RWPE1 (cell line): Measurements from ENCODE around the gene SNX33.

ENCODE experiments used
- CTCF ChIA-PET: fragments of 350-600 bp; sonication (Branson Sonifier 250); formaldehyde crosslinking; extraction: SDS; loops from one replicate; lab custom pipeline; 2021; lab: Yijun Ruan, JAX
- POLR2A ChIA-PET: fragments of 400-600 bp; formaldehyde crosslinking; extraction: SDS; loops from one replicate; lab custom pipeline; 2020; ENCODE audit warnings: antibody characterized with exemption; ENCODE audit not compliant: low non-redundant PET; lab: Yijun Ruan, JAX
- DNase-seq: peaks from one replicate; pipeline ENCODE4 v3.0.0; 2012; ENCODE audit warnings: low spot score
- H3K27ac ChIP-seq: fragments of 450-650 bp; 2 replicates; pipeline ENCODE4 v1.5.1; 2017
- CTCF ChIP-seq: fragments of 450-650 bp; conservative IDR thresholded peaks from 2 replicates; pipeline ENCODE4 v1.5.1; 2017; ENCODE audit warnings: low read depth, mild to moderate bottlenecking

SNX33 gene

DNA sequence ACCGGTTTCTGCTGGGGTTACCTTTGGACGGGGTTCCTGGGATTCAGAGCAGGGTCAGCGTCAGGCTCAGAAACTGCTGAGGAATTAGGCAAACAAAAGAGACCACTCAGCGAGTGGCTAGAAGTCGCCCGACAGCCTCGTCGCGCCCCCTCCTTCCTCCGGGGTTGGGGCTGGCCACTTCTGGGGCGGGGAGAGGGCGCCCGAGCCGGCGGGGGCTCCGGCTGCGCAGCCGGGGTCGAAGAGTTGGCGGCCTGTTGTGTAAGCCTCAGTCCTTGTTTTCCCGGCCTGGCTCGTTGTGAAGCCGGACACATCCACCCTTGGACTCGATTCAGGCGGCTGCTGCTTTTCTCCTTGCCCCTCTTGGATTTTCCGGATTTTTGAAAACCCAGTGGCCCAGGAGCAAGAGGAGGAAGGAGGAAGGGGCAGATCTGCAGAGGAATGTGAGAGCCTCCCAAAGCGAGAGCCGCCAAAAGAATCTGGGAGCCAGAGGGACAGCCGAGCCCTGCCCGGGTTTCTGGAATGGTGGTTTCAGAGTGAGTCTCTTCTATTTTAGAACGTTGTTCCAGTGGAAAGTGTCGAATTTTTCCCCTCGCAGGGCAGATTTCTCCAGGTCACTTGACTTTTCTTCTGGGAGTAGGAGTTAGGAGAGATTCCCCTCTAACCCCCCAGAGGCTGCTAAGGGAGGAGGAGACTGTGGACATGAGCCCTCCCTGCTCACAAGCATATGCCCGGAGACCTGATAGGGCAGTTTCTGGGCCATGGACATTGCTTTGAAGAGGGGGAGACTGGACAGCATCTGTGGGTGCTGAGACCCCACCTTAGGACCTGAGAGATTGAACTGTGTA, 666 bp downstream of the SNX33 start:
- ChIA-PET POLR2A (interaction anchor here (0.6 to 1.4 kb wide), 4 partner anchors 8 to 280 kb away, joined by 3 to 8 read pairs (median 3); partner anchors contain the start of gene IMP3), CTCF (interaction anchor here (0.7 to 1.4 kb wide), 6 partner anchors 13 to 940 kb away, joined by 3 to 9 read pairs (median 4); partner anchors contain the start of gene SNUPN)
- no peak for DNase-seq
- no peak for TF ChIP-seq CTCF
- peak overlapping the region; percentile 98 for H3K27ac ChIP-seq

GRCh38 chr15:75649045-75649761, 1.5 kb downstream of the SNX33 start:
- TF ChIP-seq CTCF, result no peak
- DNase-seq, result no peak
- H3K27ac ChIP-seq, result peak overlapping the region; percentile 98
- CTCF ChIA-PET, result interaction anchor here (0.6 to 0.9 kb wide), 2 partner anchors 11 to 141 kb away, joined by 3 to 4 read pairs; no protein-coding TSS in a partner anchor
- POLR2A ChIA-PET, result interaction anchor here (1.0 kb wide), 1 partner anchor 18 kb away, joined by 3 read pairs; no protein-coding TSS in a partner anchor

GRCh38 chr15:75649848-75650247, 2.1 kb downstream of the SNX33 start:
- CTCF ChIA-PET, result interaction anchor here (0.6 to 0.9 kb wide), 2 partner anchors 11 to 142 kb away, joined by 3 to 4 read pairs; no protein-coding TSS in a partner anchor
- no peak for TF ChIP-seq CTCF
- peak overlapping the region; percentile 98 for H3K27ac ChIP-seq
- DNase-seq, result no peak
- POLR2A ChIA-PET, result interaction anchor here (1.0 kb wide), 1 partner anchor 17 kb away, joined by 3 read pairs; no protein-coding TSS in a partner anchor

GRCh38 chr15:75650908-75651809, 3.4 kb downstream of the SNX33 start:
- DNase-seq, result no peak
- peak overlapping the region; percentile 98 for H3K27ac ChIP-seq
- POLR2A ChIA-PET, result interaction anchor here (0.7 to 1.9 kb wide), 3 partner anchors 9 to 22 kb away, joined by 3 to 8 read pairs (median 4); no protein-coding TSS in a partner anchor
- CTCF ChIA-PET, result interaction anchor here (0.8 to 1.1 kb wide), 3 partner anchors 9 to 33 kb away, joined by 3 to 4 read pairs (median 4); no protein-coding TSS in a partner anchor
- TF ChIP-seq CTCF, result no peak

GRCh38 chr15:75651810-75652543, 4.3 kb downstream of the SNX33 start:
- no peak for DNase-seq
- H3K27ac ChIP-seq, result peak overlapping the region; percentile 98
- TF ChIP-seq CTCF, result no peak
- CTCF ChIA-PET, result interaction anchor here (0.5 to 1.1 kb wide), 3 partner anchors 9 to 34 kb away, joined by 4 read pairs; no protein-coding TSS in a partner anchor
- POLR2A ChIA-PET, result interaction anchor here (0.7 to 1.9 kb wide), 3 partner anchors 9 to 21 kb away, joined by 3 to 8 read pairs (median 4); no protein-coding TSS in a partner anchor
